PC-9 (cell line): ENCODE data around the gene SMIM5.

Experiments used
- CTCF ChIP-seq: fragments of 200-600 bp; sonication (generic); conservative IDR thresholded peaks from 2 replicates; pipeline ENCODE4 v1.6.1; 2017; ENCODE audit warnings: mixed run types, antibody characterized with exemption, mild to moderate bottlenecking, moderate library complexity
- EZH2 ChIP-seq: fragments of 200-600 bp; sonication (generic); IDR thresholded peaks from 2 replicates; pipeline ENCODE4 v1.8.0; 2017; ENCODE audit warnings: antibody characterized with exemption, low read depth

- TF ChIP-seq CTCF, result no peak
- no peak for TF ChIP-seq EZH2
Measured at GRCh38 chr17:75612906-75613626, 20.2 kb upstream of the SMIM5 start.
